Neural cell (in vitro differentiated cells): ENCODE data around the gene ESR2.

Source experiments
- POLR2AphosphoS5 ChIP-seq: IDR thresholded peaks from 2 replicates; pipeline ENCODE4 v1.6.1; 2012
- TF ChIP-seq, protein P1 (sequence below): fragments of 450-650 bp; IDR thresholded peaks from 2 replicates; pipeline ENCODE4 v1.5.1; 2014; ENCODE audit warnings: antibody characterized with exemption, mild to moderate bottlenecking, moderate library complexity; ENCODE audit not compliant: poor library complexity, severe bottlenecking

DNA sequence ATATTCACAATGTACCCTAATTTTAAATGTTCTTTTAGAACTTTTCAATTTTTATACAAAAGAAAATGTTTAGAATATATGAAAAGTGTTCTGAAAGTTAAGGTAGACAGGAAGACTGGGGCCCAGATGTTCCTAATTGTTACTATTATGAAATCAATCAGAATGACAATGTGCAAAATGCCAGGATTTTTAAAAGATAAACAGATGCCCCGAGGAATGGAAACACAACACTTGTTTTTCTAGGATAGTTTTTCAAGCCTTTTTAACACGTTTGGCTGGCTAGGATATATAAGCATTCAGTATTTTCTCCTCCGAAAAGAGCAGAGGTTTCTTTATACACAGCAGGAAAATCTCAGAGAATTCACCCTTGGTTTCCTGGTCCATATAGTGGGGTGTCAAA is 106.8 kb downstream of the ESR2 start:
- TF ChIP-seq, protein P1, sequence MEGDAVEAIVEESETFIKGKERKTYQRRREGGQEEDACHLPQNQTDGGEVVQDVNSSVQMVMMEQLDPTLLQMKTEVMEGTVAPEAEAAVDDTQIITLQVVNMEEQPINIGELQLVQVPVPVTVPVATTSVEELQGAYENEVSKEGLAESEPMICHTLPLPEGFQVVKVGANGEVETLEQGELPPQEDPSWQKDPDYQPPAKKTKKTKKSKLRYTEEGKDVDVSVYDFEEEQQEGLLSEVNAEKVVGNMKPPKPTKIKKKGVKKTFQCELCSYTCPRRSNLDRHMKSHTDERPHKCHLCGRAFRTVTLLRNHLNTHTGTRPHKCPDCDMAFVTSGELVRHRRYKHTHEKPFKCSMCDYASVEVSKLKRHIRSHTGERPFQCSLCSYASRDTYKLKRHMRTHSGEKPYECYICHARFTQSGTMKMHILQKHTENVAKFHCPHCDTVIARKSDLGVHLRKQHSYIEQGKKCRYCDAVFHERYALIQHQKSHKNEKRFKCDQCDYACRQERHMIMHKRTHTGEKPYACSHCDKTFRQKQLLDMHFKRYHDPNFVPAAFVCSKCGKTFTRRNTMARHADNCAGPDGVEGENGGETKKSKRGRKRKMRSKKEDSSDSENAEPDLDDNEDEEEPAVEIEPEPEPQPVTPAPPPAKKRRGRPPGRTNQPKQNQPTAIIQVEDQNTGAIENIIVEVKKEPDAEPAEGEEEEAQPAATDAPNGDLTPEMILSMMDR, result no peak
- no peak for TF ChIP-seq POLR2AphosphoS5
